ENCODE measurements around the gene PLD6. TPM values are rescaled to one million over a fixed set of nuclear protein-coding genes. Genes with fewer than 3 reads are reported as not detected.

The PLD6 gene
- total RNA-seq, 4 donors from 2014 or later: 3.1 to 13.7 (median 6.9) TPM

DNA sequence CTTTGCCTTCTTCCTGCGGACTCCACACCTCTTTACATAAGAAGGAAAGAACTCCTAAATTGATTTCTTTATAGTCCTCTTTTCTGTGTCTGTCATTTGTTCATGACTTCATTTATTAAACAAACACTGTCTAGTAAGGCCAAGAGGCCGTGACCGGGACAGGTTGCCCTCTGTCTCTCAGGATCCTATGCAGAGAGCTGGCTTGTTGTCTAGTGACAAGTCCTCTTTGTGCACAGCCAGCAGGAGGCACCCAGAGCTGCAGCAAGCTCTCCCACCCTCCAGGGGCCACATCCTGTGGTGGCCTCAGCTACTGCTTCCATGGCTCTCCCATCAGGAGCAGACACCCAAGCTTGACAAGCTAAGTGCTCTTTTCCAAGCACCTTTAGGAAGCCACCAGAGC, 50.6 kb downstream of the PLD6 start:
- Histone ChIP-seq H3K9me3 (no peaks in the 10 kb centered on the region), H3K36me3 (peaks cover 56 to 93% (median 84%) of the 10 kb centered on the region in 4 donors), H3K27ac (replicated peaks in 1 of 4) (no peak overlapping the region), H3K4me1 (peaks cover 22 to 37% (median 28%) of the 10 kb centered on the region in 4 donors), H3K27me3 (no peaks in the 10 kb centered on the region), H3K4me3 (no peak overlapping the region)
- no peak for DNase-seq (ENCODE audit: extremely low spot score)
- TF ChIP-seq EP300 (IDR thresholded peaks at IDR 0.05) (no peak), POLR2A (IDR thresholded peaks at IDR 0.05; ENCODE audit: low read depth) (no peak), POLR2AphosphoS5 (IDR thresholded peaks at IDR 0.05) (no peak)
- TF ChIP-seq, protein P1, sequence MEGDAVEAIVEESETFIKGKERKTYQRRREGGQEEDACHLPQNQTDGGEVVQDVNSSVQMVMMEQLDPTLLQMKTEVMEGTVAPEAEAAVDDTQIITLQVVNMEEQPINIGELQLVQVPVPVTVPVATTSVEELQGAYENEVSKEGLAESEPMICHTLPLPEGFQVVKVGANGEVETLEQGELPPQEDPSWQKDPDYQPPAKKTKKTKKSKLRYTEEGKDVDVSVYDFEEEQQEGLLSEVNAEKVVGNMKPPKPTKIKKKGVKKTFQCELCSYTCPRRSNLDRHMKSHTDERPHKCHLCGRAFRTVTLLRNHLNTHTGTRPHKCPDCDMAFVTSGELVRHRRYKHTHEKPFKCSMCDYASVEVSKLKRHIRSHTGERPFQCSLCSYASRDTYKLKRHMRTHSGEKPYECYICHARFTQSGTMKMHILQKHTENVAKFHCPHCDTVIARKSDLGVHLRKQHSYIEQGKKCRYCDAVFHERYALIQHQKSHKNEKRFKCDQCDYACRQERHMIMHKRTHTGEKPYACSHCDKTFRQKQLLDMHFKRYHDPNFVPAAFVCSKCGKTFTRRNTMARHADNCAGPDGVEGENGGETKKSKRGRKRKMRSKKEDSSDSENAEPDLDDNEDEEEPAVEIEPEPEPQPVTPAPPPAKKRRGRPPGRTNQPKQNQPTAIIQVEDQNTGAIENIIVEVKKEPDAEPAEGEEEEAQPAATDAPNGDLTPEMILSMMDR (IDR thresholded peaks at IDR 0.05): no peak
- 96% methylated on average over 3 of the region's 3 CpGs for WGBS
- intact Hi-C loops (cut with DNase I): loop anchor here (10.0 kb wide), 1 partner anchor 151 kb away; no protein-coding TSS in a partner anchor

DNA sequence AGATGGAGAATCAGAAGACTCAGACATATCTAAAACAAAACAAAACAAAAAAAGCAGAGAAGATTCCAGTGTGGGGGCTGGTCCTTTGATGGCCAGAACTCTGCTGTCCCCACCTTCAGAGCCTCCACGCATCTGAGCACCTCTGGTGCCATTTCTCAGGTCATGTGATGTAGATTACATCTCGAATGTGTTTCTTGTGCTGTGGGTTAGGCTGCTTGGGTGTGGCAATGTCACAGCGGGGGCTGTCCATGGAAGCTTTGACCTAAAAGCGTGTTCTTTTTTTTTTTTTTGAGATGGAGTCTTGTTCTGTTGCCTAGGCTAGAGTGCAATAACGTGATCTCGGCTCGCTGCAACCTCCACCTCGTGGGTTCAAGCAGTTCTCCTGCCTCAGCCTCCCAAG, 51.2 kb downstream of the PLD6 start:
- no peak overlapping the region for H3K27ac ChIP-seq (replicated peaks in 1 of 4)
- 93% methylated on average over 8 of the region's 8 CpGs for WGBS
- H3K4me1 ChIP-seq: peaks cover 22 to 37% (median 31%) of the 10 kb centered on the region in 4 donors
- H3K27me3 ChIP-seq: no peaks in the 10 kb centered on the region
- no peak for TF ChIP-seq POLR2A (IDR thresholded peaks at IDR 0.05; ENCODE audit: low read depth)
- TF ChIP-seq POLR2AphosphoS5 (IDR thresholded peaks at IDR 0.05): no peak
- TF ChIP-seq, protein P1 (IDR thresholded peaks at IDR 0.05): no peak
- TF ChIP-seq EP300 (IDR thresholded peaks at IDR 0.05): no peak
- H3K9me3 ChIP-seq: no peaks in the 10 kb centered on the region
- no peak for DNase-seq (ENCODE audit: extremely low spot score)
- no peak overlapping the region for H3K4me3 ChIP-seq
- intact Hi-C loops (cut with DNase I): loop anchor here (5.0 to 10.0 kb wide), 2 partner anchors 82 to 150 kb away; partner anchors contain the start of gene FLCN
- peaks cover 50 to 93% (median 84%) of the 10 kb centered on the region in 4 donors for H3K36me3 ChIP-seq

DNA sequence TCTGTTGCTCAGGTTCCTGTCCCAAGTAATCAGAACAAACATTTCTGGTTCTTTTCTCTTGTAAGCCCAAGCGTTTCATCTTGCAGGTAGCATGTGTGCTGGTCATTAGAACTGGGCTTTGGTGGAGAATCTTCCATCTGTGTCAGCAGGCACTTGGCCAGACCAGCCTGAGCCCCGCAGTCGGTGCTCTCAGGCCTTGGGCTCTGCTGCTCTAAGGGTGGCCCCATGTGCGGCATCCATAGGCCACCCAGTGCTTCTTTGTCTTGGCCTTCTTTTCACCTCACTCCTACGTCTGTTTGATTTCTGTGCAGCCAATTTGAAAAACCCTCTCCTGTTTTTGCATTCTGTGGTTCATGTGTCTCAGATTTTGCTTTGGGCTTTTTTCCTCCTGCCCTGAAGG, 51.6 kb downstream of the PLD6 start:
- DNase-seq (ENCODE audit: extremely low spot score): no peak
- H3K27me3 ChIP-seq: no peaks in the 10 kb centered on the region
- peaks cover 47 to 92% (median 83%) of the 10 kb centered on the region in 4 donors for H3K36me3 ChIP-seq
- no peaks in the 10 kb centered on the region for H3K9me3 ChIP-seq
- peaks cover 22 to 37% (median 31%) of the 10 kb centered on the region in 4 donors for H3K4me1 ChIP-seq
- intact Hi-C loops (cut with DNase I): loop anchor here (5.0 to 10.0 kb wide), 2 partner anchors 83 to 150 kb away; partner anchors contain the start of gene FLCN
- no peak overlapping the region for H3K27ac ChIP-seq (replicated peaks in 1 of 4)
- H3K4me3 ChIP-seq: no peak overlapping the region
- 86% methylated on average over 3 of the region's 5 CpGs for WGBS
- TF ChIP-seq POLR2A (IDR thresholded peaks at IDR 0.05; ENCODE audit: low read depth) (no peak), EP300 (IDR thresholded peaks at IDR 0.05) (no peak), POLR2AphosphoS5 (IDR thresholded peaks at IDR 0.05) (no peak)
- TF ChIP-seq, protein P1 (IDR thresholded peaks at IDR 0.05): no peak

DNA sequence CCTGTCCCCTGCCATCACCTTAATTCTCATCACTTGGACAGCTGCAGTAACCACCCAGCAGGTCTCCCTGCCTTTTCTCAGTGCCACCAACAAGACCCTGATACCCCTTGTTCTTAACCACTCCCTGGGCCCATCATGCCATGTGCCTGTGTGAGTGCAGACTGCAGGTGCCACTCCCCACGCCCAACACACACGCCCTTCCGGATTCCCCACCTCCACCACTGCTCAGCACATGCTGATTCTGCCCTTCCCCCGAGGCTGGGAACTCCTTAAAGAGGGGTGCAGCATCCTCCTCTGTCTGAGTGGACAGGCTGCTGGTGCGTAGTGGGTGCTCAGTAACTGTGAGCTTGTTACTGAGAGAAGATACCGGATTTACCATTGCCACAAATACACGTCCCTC, 52.4 kb downstream of the PLD6 start:
- peaks cover 22 to 36% (median 30%) of the 10 kb centered on the region in 4 donors for H3K4me1 ChIP-seq
- no peak overlapping the region for H3K4me3 ChIP-seq
- intact Hi-C loops (cut with DNase I): loop anchor here (5.0 to 10.0 kb wide), 2 partner anchors 84 to 149 kb away; partner anchors contain the start of gene FLCN
- H3K9me3 ChIP-seq: no peaks in the 10 kb centered on the region
- H3K27me3 ChIP-seq: no peaks in the 10 kb centered on the region
- TF ChIP-seq, protein P1 (IDR thresholded peaks at IDR 0.05): no peak
- TF ChIP-seq POLR2AphosphoS5 (IDR thresholded peaks at IDR 0.05): no peak
- no peak for TF ChIP-seq POLR2A (IDR thresholded peaks at IDR 0.05; ENCODE audit: low read depth)
- TF ChIP-seq EP300 (IDR thresholded peaks at IDR 0.05): no peak
- H3K27ac ChIP-seq (replicated peaks in 1 of 4): no peak overlapping the region
- 93% methylated on average over 6 of the region's 7 CpGs for WGBS
- no peak for DNase-seq (ENCODE audit: extremely low spot score)
- peaks cover 39 to 83% (median 77%) of the 10 kb centered on the region in 4 donors for H3K36me3 ChIP-seq
